CD4-positive, alpha-beta T cell (primary cell): ENCODE measurements around the gene FRY. TPM values are rescaled to one million over a fixed set of nuclear protein-coding genes. Genes with fewer than 3 reads are reported as not detected.

Experiments
- ATAC-seq: fragments of 200-7000 bp; cut with Tn5 transposase; one replicate; pipeline ENCODE4 v1.10.0; 2022; ENCODE audit warnings: mild to moderate bottlenecking; ENCODE audit not compliant: poor library complexity
- CTCF ChIA-PET: fragments of 350-600 bp; sonication (Branson Sonifier 250); formaldehyde crosslinking; loops from one replicate; lab custom pipeline; 2021; ENCODE audit warnings: antibody characterized with exemption, inconsistent platforms; lab: Charles Lee
- POLR2A ChIA-PET: fragments of 350-600 bp; sonication (Branson Sonifier 250); formaldehyde crosslinking; loops from one replicate; lab custom pipeline; 2021; ENCODE audit warnings: antibody characterized with exemption, inconsistent platforms; lab: Charles Lee
- DNase-seq, 14 experiments: peaks; one replicate each; pipeline ENCODE4 v3.0.0-alpha.2; 2013 to 2020; ENCODE audit warnings: mixed read lengths in 2 of 14
- H3K27ac ChIP-seq, 2 donors: one replicate each; pipeline versions ENCODE4 v1.5.1 to v1.7.0; 2013; ENCODE audit warnings: low read length in 2 of 2, low read depth in 1 of 2, mild to moderate bottlenecking in 1 of 2
- H3K27me3 ChIP-seq, 2 experiments: 1 replicate in 1 of 2; 2 replicates in 1 of 2; pipeline versions ENCODE4 v1.6.1 to v1.7.0; 2013; ENCODE audit warnings: low read length in 2 of 2, control low read depth in 1 of 2, mild to moderate bottlenecking in 1 of 2, moderate library complexity in 1 of 2; ENCODE audit not compliant: insufficient read depth in 2 of 2, control insufficient read depth in 1 of 2
- H3K36me3 ChIP-seq: one replicate; pipeline ENCODE4 v1.6.1; 2013; ENCODE audit warnings: low read length, control low read depth; ENCODE audit not compliant: insufficient read depth
- H3K4me1 ChIP-seq: one replicate; pipeline ENCODE4 v1.6.1; 2013; ENCODE audit warnings: low read length, control low read depth; ENCODE audit not compliant: insufficient read depth
- H3K4me3 ChIP-seq: one replicate; pipeline ENCODE4 v1.5.1; 2013; ENCODE audit warnings: mild to moderate bottlenecking, low read length, moderate library complexity
- H3K9me3 ChIP-seq, 2 experiments: 1 replicate in 1 of 2; 2 replicates in 1 of 2; pipeline versions ENCODE4 v1.6.1 to v1.7.0; 2013; ENCODE audit warnings: low read length in 2 of 2, mild to moderate bottlenecking in 2 of 2, control low read depth in 1 of 2, moderate library complexity in 1 of 2; ENCODE audit not compliant: control insufficient read depth in 1 of 2, insufficient read depth in 1 of 2
- H3K27ac Mint-ChIP-seq: one replicate; pipeline ENCODE4 v1.8.0; 2020; ENCODE audit warnings: mixed read lengths
- H3K27me3 Mint-ChIP-seq: one replicate; pipeline ENCODE4 v1.8.0; 2021; ENCODE audit warnings: mixed read lengths
- H3K36me3 Mint-ChIP-seq: one replicate; pipeline ENCODE4 v1.8.0; 2021; ENCODE audit warnings: low read depth, mixed read lengths
- H3K4me1 Mint-ChIP-seq: one replicate; pipeline ENCODE4 v1.8.0; 2021; ENCODE audit warnings: low read depth, mixed read lengths
- H3K4me3 Mint-ChIP-seq: one replicate; pipeline ENCODE4 v1.8.0; 2020; ENCODE audit warnings: mild to moderate bottlenecking, mixed read lengths
- H3K9me3 Mint-ChIP-seq: one replicate; pipeline ENCODE4 v1.8.0; 2020; ENCODE audit warnings: mixed read lengths
- intact Hi-C, 2 experiments: fragments of 100-400 bp; cut with DNase I in 1 of 2; cut with micrococcal nuclease in 1 of 2; formaldehyde crosslinking; loops; one replicate each; pipeline versions ENCODE4 v1.15.1 to v1.9.0; 2023 to 2025; cut with DNase I, micrococcal nuclease
- total RNA-seq, 174 experiments: library from RNA in 2 of 174; stranded (reverse) in 2 of 174; gene quantifications; one replicate each; pipeline ENCODE4 v1.2.3 and lab custom pipeline; 2021 to 2026
- TF ChIP-seq, protein P1 (sequence below): fragments of 200-600 bp; IDR thresholded peaks from one replicate; pipeline ENCODE4 v1.8.0; 2022; ENCODE audit warnings: antibody characterized with exemption, mild to moderate bottlenecking

FRY gene
- total RNA-seq, 2 experiments from 2014 or later = 13.7 to 18.4 TPM

- H3K36me3 Mint-ChIP-seq = peaks cover 3% of the 10 kb centered on the region
- TF ChIP-seq, protein P1, sequence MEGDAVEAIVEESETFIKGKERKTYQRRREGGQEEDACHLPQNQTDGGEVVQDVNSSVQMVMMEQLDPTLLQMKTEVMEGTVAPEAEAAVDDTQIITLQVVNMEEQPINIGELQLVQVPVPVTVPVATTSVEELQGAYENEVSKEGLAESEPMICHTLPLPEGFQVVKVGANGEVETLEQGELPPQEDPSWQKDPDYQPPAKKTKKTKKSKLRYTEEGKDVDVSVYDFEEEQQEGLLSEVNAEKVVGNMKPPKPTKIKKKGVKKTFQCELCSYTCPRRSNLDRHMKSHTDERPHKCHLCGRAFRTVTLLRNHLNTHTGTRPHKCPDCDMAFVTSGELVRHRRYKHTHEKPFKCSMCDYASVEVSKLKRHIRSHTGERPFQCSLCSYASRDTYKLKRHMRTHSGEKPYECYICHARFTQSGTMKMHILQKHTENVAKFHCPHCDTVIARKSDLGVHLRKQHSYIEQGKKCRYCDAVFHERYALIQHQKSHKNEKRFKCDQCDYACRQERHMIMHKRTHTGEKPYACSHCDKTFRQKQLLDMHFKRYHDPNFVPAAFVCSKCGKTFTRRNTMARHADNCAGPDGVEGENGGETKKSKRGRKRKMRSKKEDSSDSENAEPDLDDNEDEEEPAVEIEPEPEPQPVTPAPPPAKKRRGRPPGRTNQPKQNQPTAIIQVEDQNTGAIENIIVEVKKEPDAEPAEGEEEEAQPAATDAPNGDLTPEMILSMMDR = no peak
- no peak overlapping the region for H3K27ac ChIP-seq
- no peak overlapping the region for H3K4me3 ChIP-seq
- ATAC-seq (no peak), DNase-seq (no peak)
- ChIA-PET POLR2A (no interaction called here), CTCF (no interaction called here)
- no peak overlapping the region for H3K4me3 Mint-ChIP-seq
- no peaks in the 10 kb centered on the region for H3K36me3 ChIP-seq
- no peaks in the 10 kb centered on the region for H3K4me1 Mint-ChIP-seq
- no peaks in the 10 kb centered on the region for H3K27me3 Mint-ChIP-seq
- no peaks in the 10 kb centered on the region for H3K4me1 ChIP-seq
- no peaks in the 10 kb centered on the region for H3K9me3 ChIP-seq
- intact Hi-C loops = no loop called here
- H3K27me3 ChIP-seq = no peaks in the 10 kb centered on the region
- no peaks in the 10 kb centered on the region for H3K9me3 Mint-ChIP-seq
- H3K27ac Mint-ChIP-seq = no peak overlapping the region
Observed at GRCh38 chr13:32285633-32285965, 254.0 kb downstream of the FRY start.

DNA sequence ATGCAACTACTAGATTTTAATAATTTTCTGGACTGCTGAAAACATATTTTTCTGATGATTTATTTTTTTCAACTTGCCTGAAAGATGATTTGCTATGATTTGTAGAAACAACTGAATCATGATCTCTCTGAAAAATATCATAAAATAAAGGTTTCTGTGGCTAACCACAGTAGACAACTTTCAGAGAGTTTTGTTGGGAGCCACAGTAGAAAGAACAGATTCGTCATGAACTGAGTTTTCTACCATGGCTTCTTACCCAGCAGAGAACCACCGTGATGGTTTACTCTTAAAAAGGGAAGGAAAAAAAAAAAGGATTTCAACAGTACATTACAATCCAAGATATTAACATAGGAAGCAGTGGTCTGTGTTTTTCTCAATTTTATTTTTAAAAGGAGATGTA lies 265.6 kb downstream of the FRY start:
- ATAC-seq (no peak), DNase-seq (no peak)
- ChIA-PET CTCF (no interaction called here), POLR2A (no interaction called here)
- intact Hi-C loops = no loop called here
- Mint-ChIP-seq H3K9me3 (no peaks in the 10 kb centered on the region), H3K27ac (no peak overlapping the region), H3K27me3 (peaks cover 5% of the 10 kb centered on the region), H3K36me3 (peaks cover 4% of the 10 kb centered on the region), H3K4me3 (no peak overlapping the region), H3K4me1 (no peaks in the 10 kb centered on the region)
- no peaks in the 10 kb centered on the region for H3K36me3 ChIP-seq
- H3K4me1 ChIP-seq = no peaks in the 10 kb centered on the region
- H3K27ac ChIP-seq = no peak overlapping the region
- H3K27me3 ChIP-seq = peaks cover 0 to 3% of the 10 kb centered on the region in 2 experiments
- no peaks in the 10 kb centered on the region for H3K9me3 ChIP-seq
- H3K4me3 ChIP-seq = no peak overlapping the region
- TF ChIP-seq, protein P1 = no peak

GRCh38 chr13:32298695-32299094 lies 267.1 kb downstream of the FRY start:
- Mint-ChIP-seq H3K36me3 (peaks cover 4% of the 10 kb centered on the region), H3K27me3 (peaks cover 5% of the 10 kb centered on the region), H3K27ac (no peak overlapping the region), H3K9me3 (no peaks in the 10 kb centered on the region), H3K4me1 (no peaks in the 10 kb centered on the region), H3K4me3 (no peak overlapping the region)
- H3K27ac ChIP-seq = no peak overlapping the region
- no peaks in the 10 kb centered on the region for H3K4me1 ChIP-seq
- DNase-seq (no peak), ATAC-seq (no peak)
- no peaks in the 10 kb centered on the region for H3K36me3 ChIP-seq
- TF ChIP-seq, protein P1 = no peak
- ChIA-PET CTCF (no interaction called here), POLR2A (no interaction called here)
- intact Hi-C loops = no loop called here
- peaks cover 0 to 3% of the 10 kb centered on the region in 2 experiments for H3K27me3 ChIP-seq
- no peak overlapping the region for H3K4me3 ChIP-seq
- no peaks in the 10 kb centered on the region for H3K9me3 ChIP-seq
